HG02943 (cell line): ENCODE results near the gene LZIC.

ENCODE experiments used
- ATAC-seq: cut with Tn5 transposase; IDR thresholded peaks from one replicate; pipeline ENCODE4 v1.9.1; 2021; ENCODE audit warnings: mild to moderate bottlenecking, low read depth, moderate library complexity; ENCODE audit not compliant: unreplicated experiment

The LZIC gene

GRCh38 chr1:9910423-9911178 is 32.6 kb downstream of the LZIC start:
- peak; percentile 95 for ATAC-seq

GRCh38 chr1:9910076-9910422 is 33.1 kb downstream of the LZIC start, which contains the start of gene CTNNBIP1:
Gene CTNNBIP1 (minus strand): TSS chr1:9910269. CDS start chr1:9872064, 38,205 bp downstream.
- peak; percentile 62 for ATAC-seq

GRCh38 chr1:9909234-9910046 is 33.8 kb downstream of the LZIC start:
- peak; percentile 3 for ATAC-seq

- ATAC-seq, result no peak
Observed at GRCh38 chr1:9908871-9909233, 34.3 kb downstream of the LZIC start.

- ATAC-seq, result no peak
Observed at GRCh38 chr1:9907441-9907840, 35.8 kb downstream of the LZIC start.

- ATAC-seq, result no peak
Observed at GRCh38 chr1:9906466-9906865, 36.7 kb downstream of the LZIC start.

GRCh38 chr1:9905010-9905409 is 38.2 kb downstream of the LZIC start:
- ATAC-seq, result no peak

- ATAC-seq, result no peak
Observed at GRCh38 chr1:9904596-9904995, 38.6 kb downstream of the LZIC start.

GRCh38 chr1:9903801-9904527 is 39.2 kb downstream of the LZIC start:
- no peak for ATAC-seq

GRCh38 chr1:9902060-9902452 is 41.1 kb downstream of the LZIC start:
- ATAC-seq, result no peak

- ATAC-seq, result no peak
Observed at GRCh38 chr1:9901148-9902059, 41.8 kb downstream of the LZIC start.

GRCh38 chr1:9900142-9901043 is 42.8 kb downstream of the LZIC start:
- ATAC-seq, result no peak

GRCh38 chr1:9894115-9894514 is 49.1 kb downstream of the LZIC start:
- ATAC-seq, result no peak

GRCh38 chr1:9892563-9893528 is 50.3 kb downstream of the LZIC start:
- ATAC-seq, result no peak

- ATAC-seq, result no peak
Observed at GRCh38 chr1:9891207-9891606, 52.0 kb downstream of the LZIC start.

- ATAC-seq, result no peak
Observed at GRCh38 chr1:9890224-9890731, 52.9 kb downstream of the LZIC start.

GRCh38 chr1:9889411-9889810 is 53.8 kb downstream of the LZIC start:
- ATAC-seq, result no peak

GRCh38 chr1:9888886-9889285 is 54.3 kb downstream of the LZIC start:
- ATAC-seq, result no peak
